HEK293T (cell line): Measurements from ENCODE around the gene SLC26A9.

Experiments
- ARNT ChIP-seq: fragments of 450-650 bp; IDR thresholded peaks from 2 replicates; pipeline ENCODE4 v1.6.1; 2017; ENCODE audit warnings: mild to moderate bottlenecking
- ELF4 ChIP-seq: fragments of 450-650 bp; IDR thresholded peaks from 2 replicates; pipeline ENCODE4 v1.6.1; 2017; ENCODE audit warnings: antibody characterized with exemption
- L3MBTL2 ChIP-seq: fragments of 450-650 bp; conservative IDR thresholded peaks from 2 replicates; pipeline ENCODE4 v1.6.1; 2016; ENCODE audit warnings: mild to moderate bottlenecking
- TARDBP ChIP-seq: fragments of 450-650 bp; IDR thresholded peaks from 2 replicates; pipeline ENCODE4 v1.6.1; 2016
- TF ChIP-seq, protein P1 (sequence below): fragments of 450-650 bp; IDR thresholded peaks from 2 replicates; pipeline ENCODE4 v1.6.1; 2016

GRCh38 chr1:205933671-205934618 is 9.3 kb downstream of the SLC26A9 start:
- TF ChIP-seq, protein P1, sequence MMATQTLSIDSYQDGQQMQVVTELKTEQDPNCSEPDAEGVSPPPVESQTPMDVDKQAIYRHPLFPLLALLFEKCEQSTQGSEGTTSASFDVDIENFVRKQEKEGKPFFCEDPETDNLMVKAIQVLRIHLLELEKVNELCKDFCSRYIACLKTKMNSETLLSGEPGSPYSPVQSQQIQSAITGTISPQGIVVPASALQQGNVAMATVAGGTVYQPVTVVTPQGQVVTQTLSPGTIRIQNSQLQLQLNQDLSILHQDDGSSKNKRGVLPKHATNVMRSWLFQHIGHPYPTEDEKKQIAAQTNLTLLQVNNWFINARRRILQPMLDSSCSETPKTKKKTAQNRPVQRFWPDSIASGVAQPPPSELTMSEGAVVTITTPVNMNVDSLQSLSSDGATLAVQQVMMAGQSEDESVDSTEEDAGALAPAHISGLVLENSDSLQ: no peak
- TF ChIP-seq L3MBTL2: no peak
- no peak for TF ChIP-seq ARNT
- no peak for TF ChIP-seq TARDBP
- TF ChIP-seq ELF4: no peak
